GM21723 (cell line): Measurements from ENCODE around the gene ATG2A.

Experiments used
- ATAC-seq: cut with Tn5 transposase; IDR thresholded peaks from one replicate; pipeline ENCODE4 v1.9.1; 2021; ENCODE audit warnings: mild to moderate bottlenecking, moderate library complexity; ENCODE audit not compliant: unreplicated experiment

ATG2A gene

GRCh38 chr11:64925536-64926436 is 8.8 kb upstream of the ATG2A start:
- ATAC-seq, result no peak

DNA sequence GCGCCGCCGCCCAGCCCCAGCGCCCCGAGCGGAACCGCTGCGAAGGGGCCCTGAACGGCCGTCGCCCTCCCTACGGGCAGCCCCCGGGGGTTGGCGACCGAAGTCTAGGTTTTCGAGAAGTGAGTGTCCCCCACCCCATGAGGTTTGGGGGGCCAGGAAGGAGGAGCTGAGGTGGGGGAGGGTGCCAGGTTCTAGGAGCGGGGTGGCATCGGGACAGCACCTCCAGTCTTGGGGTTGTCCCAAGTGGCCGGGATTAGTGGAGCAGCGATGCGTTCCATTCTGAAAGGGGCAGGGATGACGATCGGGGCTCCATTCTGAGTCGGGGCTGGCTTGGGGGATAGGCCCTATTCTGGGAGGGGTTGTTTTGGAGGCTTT is 7.9 kb upstream of the ATG2A start:
- peak; percentile 4 for ATAC-seq

DNA sequence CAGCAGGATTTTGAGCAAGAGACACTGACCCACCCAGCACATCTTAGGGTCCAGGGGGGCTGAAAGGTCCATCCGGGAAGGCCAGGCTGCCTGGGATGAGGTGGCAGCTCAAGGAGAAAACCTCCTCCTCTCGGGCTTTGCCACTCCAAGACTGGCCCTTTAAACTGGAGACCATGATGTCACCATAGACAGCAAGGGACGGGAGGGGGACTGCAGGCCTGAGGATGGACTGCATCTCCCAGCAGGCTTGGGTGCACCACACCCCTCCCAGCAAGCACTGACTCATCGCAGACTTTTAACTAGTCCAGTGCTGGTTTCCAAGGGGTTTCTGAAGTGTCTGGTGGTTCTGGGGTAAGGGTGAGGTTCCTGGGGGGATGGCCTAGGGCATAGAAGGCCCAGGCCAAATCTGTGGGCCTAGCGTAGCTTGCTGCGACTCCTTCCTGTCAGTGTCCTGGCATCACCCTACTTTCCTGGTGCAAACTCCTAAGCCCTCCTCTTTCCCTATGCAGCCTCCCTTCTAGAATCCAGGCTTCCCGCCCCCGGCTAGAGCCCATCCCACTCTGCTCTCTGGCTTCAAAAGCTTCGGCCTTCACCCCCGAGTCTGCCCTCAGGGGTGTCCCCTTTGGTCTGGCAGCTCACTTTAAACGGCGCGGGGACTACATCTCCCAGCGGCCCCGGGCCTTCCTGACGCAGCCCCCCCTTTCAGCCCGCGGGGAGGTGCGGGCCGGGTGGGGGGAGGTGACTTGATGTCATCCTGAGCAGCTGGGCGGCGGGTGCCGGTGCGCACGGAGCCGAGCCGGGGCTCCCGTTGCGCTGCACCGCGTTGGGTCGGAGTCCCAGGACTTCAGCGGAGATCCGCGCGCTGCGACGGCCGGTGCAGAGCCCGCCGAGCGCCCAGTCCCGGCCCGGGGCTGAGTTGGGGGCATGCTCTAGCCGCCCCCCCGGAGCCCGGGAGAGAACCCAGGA is 7.2 kb upstream of the ATG2A start, which contains the start of gene PPP2R5B:
TSS of gene PPP2R5B (plus strand) at position 746 of the 966 bp plus-strand sequence. CDS start 1,046 bp downstream, outside the sequence.
- ATAC-seq, result peak; percentile 81

- no peak for ATAC-seq
Measured at GRCh38 chr11:64923151-64923661, 6.2 kb upstream of the ATG2A start.

DNA sequence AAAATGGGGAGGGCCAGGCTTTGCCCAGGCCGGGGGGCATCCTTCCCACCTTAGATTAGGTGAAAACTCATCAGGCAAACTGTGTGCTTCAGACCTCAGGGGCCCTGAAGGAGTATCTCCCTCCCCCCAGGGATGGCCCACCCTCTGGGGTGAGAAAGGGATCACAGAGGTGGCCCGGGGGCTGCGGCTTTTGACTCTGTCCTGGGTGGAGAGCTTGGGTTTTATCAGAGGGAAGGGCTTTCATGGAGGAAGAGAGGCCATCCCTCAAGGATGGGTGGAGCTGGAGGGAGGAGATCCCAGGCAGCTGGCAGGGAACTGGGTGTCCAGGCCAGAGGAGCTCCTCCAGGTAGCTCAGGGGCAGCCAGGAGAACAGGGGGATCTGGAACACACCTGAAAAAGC is 4.4 kb upstream of the ATG2A start:
- ATAC-seq, result no peak

DNA sequence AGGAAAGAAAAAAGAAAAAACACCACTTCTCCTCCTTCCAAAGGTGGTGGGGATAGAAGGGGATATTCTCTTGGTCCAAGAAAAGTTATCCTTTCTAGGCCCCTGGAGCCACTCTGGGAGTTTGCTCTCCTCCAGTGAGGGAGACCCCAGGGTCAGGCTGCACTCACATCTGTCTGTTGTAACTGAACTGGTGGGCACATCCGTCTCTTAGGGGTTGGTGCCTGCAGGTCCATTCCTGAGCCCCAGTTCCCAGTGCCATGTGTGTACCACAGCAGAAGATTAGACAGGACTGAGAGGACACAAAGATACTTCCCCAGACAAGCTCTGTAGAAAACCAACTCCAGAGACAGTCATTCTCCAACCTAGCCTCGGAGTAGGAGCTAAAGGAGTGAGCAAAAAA is 3.1 kb upstream of the ATG2A start:
- no peak for ATAC-seq

DNA sequence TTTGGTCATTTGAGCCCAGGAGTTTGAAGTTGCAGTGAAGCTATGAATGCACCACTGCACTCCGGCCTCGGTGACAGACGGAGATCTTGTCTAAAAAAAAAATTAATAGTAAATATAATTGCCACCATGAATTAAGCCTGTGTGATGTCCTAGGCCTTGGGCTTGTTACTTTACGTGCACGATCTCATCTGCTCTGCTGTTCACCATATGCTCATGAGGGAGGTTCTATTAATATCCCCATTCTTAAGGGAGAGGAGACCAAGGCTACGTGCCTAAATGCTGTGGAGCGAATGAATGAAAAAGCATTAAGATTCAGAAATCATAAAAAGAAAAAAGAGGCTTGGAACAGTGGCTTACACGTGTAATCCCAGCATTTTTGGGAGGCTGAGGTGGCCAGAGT is 2.6 kb upstream of the ATG2A start:
- no peak for ATAC-seq

DNA sequence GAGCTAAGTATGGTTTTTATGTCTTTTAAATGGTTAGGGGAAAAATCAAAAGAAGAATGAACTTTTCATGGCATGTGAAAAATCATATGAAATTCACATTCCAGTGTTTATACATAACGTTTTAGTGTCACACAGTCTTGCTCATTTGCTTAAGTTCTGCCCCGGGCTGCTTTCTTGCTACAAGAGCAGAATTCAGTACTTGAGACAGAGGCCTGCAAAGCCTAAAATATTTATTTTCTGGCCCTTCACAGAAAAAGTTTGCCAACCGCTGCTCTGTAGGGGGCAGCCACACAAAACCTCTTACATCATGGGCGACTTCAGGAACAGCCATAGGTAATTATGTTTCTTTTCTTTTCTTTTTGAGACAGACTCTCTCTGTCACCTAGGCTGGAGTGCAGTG is 1.0 kb upstream of the ATG2A start:
- no peak for ATAC-seq

DNA sequence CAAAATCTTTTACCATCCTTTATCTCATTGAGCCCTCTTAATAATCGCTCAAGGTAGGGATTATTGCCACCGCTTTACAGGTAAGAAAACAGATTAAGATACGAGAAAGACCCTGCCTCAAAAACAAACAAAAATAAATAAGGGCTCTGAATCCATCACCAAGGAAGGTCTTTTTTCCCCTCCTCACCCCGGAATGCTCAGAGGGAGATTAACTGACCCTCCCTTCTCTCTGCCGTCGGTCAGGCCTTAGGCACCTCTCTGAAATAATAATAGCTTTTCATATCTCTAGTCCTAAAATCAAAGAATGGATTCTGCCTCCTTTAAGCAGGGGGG is 620 bp upstream of the ATG2A start:
- ATAC-seq, result no peak

GRCh38 chr11:64916040-64916774 is 802 bp downstream of the ATG2A start:
- no peak for ATAC-seq

DNA sequence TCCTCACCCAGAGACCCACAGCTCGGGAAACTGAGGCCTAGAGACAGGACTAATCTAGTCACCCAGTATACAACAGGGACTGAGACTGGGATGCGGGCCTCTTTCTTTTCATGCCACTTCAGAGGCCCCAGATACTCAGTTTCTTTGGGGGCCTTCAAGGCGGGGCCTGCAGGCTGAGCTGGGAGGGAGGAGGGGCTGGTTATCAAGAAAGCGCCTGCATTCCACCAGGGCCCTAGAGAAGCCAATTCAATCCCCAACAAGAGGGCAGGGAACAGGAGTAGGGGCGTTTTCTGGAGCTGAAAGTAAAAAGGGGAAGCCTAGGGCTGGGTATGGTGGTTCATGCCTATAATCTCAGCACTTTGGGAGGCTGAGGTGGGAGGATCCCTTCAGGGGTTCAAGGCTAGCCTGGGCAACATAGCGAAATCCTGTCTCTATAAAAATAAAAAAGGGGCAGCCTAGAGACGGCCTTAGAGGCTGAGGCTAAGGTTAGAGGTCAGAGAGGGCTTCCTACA is 1.6 kb downstream of the ATG2A start:
- ATAC-seq, result no peak

- no peak for ATAC-seq
Measured at GRCh38 chr11:64914123-64914522, 2.9 kb downstream of the ATG2A start.

- ATAC-seq, result no peak
Measured at GRCh38 chr11:64913171-64913727, 3.8 kb downstream of the ATG2A start.

GRCh38 chr11:64911689-64912088 is 5.3 kb downstream of the ATG2A start:
- ATAC-seq, result no peak

- no peak for ATAC-seq
Measured at GRCh38 chr11:64911142-64911541, 5.9 kb downstream of the ATG2A start.

DNA sequence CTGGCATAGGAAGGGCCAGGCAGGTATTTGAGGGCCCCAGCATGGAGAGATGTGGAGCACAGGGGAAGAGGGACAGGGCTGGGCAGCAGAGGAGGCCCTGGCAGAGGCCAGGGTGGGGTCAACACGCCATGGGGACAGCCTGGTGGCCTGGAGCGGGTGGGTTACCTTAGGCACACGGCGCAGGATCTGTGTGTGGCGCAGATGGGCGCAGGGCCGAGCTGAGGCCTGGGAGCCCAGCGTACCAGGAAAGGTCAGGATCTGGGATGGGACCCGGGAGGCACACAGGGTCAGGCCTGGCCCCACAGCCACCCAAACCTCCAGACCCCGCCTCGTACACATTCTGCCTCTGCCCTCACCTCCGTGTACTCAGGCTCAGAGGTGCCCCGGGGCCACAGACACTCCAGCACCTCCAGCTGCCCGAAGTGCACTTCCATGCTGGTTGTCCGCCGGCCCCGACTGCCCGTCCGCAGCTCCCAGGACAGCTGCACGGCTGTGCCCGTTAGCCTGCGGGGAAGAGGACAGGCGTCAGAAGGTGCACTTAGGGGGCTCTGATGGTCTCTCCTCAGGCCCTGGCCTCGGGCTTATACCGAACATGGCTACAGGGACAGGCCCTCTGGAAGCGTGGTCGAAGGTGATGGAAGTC is 6.4 kb downstream of the ATG2A start:
- ATAC-seq, result no peak

DNA sequence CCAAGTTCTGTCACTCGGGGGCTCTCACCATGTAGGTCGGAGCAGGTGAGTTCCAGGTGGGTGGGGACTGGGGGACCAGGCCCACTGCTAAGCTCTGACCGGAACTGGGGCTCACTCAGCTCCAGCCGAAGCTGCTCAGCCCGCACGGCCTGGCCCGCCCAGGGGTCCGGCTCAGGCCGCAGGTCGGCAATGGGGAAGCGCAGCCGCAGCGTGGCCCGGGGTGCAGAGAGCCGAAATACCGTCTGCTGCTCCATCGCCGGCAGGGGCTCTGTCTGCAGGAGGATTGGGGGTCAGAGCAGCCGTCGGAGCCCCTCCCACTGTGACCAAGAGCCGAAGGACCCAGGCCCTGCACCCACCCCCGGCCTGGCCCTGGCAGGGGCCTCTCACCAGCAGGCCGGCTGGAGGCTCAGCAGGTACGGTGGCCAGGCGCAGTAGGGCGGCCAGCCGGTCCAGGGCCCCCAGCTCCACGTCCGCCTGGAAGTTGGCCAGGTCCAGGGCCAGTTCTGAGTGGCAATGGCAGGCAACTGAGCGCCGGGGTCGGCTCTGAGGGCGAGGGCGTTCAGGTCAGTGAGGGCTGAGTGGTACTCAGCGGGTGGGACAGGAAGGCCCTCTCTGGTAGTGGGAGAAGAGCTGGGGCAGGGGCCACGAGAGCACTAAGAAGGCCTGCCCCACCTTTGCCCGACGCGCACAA is 7.2 kb downstream of the ATG2A start:
- no peak for ATAC-seq

- no peak for ATAC-seq
Measured at GRCh38 chr11:64908766-64909165, 8.2 kb downstream of the ATG2A start.

DNA sequence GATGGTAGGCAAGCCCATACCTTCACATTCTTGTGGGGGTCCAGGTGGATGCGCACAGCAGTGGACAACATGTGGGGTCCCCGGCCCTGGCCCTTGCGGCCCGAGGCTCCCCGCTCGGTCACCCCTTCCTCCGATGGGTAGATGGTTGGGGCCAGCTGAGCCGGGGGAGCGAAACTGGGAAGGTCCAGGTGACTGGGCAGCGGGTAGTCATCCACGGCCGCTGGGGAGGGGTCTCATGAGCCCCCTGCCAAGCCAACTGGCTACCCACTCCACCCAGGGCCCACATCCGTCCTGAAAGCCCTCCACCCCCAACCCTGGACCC is 10.7 kb downstream of the ATG2A start:
- ATAC-seq, result no peak
